Neural progenitor cell (in vitro differentiated cells): Measurements from ENCODE around the gene VPS33B. TPM values are rescaled to one million over a fixed set of nuclear protein-coding genes. Genes with fewer than 3 reads are reported as not detected.
A peak's percentile ranks its signal among the peaks of the same experiment; 100 is the strongest.

Experiments used
- DNase-seq: peaks from one replicate; pipeline ENCODE4 v3.0.0-alpha.2; 2016; ENCODE audit warnings: low spot score
- H2AFZ ChIP-seq: fragments of 200-600 bp; sonication (generic); replicated peaks from 2 replicates; pipeline ENCODE4 v1.6.1; 2016; ENCODE audit warnings: antibody characterized with exemption
- H3F3A ChIP-seq: fragments of 200-600 bp; sonication (generic); 2 replicates; pipeline ENCODE4 v1.6.1; 2016; ENCODE audit warnings: antibody characterized with exemption, low read depth
- H3K27ac ChIP-seq: fragments of 200-600 bp; sonication (generic); 2 replicates; pipeline ENCODE4 v1.5.1; 2016; ENCODE audit warnings: mild to moderate bottlenecking
- H3K27me3 ChIP-seq: fragments of 200-600 bp; sonication (generic); 2 replicates; pipeline ENCODE4 v1.6.1; 2016; ENCODE audit warnings: mild to moderate bottlenecking, moderate library complexity
- H3K36me3 ChIP-seq: fragments of 200-600 bp; sonication (generic); 2 replicates; pipeline ENCODE4 v1.5.1; 2016
- H3K4me1 ChIP-seq: fragments of 200-600 bp; sonication (generic); 2 replicates; pipeline ENCODE4 v1.6.1; 2016; ENCODE audit warnings: mixed run types
- H3K4me2 ChIP-seq: fragments of 200-600 bp; sonication (generic); 2 replicates; pipeline ENCODE4 v1.6.1; 2016
- H3K4me3 ChIP-seq: fragments of 200-600 bp; sonication (generic); 2 replicates; pipeline ENCODE4 v1.5.1; 2016
- H3K79me2 ChIP-seq: fragments of 200-600 bp; sonication (generic); 2 replicates; pipeline ENCODE4 v1.6.1; 2016; ENCODE audit warnings: low read depth
- H3K9ac ChIP-seq: fragments of 200-600 bp; sonication (generic); 2 replicates; pipeline ENCODE4 v1.6.1; 2016
- H3K9me3 ChIP-seq: fragments of 200-600 bp; sonication (generic); 2 replicates; pipeline ENCODE4 v1.5.1; 2016; ENCODE audit warnings: low read depth
- H4K20me1 ChIP-seq: fragments of 200-600 bp; sonication (generic); 2 replicates; pipeline ENCODE4 v1.6.1; 2016; ENCODE audit warnings: low read depth
- H3K27ac Mint-ChIP-seq: 3 replicates; pipeline ENCODE4 v1.8.0; 2021; ENCODE audit warnings: mixed read lengths
- H3K27me3 Mint-ChIP-seq: 2 replicates; pipeline ENCODE4 v1.8.0; 2022; ENCODE audit warnings: low read depth, mild to moderate bottlenecking, inconsistent platforms, moderate library complexity, mixed read lengths; ENCODE audit not compliant: insufficient read depth
- H3K36me3 Mint-ChIP-seq: 3 replicates; pipeline ENCODE4 v1.8.0; 2021; ENCODE audit warnings: mixed read lengths
- H3K4me1 Mint-ChIP-seq: 3 replicates; pipeline ENCODE4 v1.8.0; 2021; ENCODE audit warnings: mixed read lengths
- H3K4me3 Mint-ChIP-seq: 3 replicates; pipeline ENCODE4 v1.8.0; 2021; ENCODE audit warnings: mild to moderate bottlenecking, moderate library complexity, mixed read lengths
- H3K9me3 Mint-ChIP-seq: 3 replicates; pipeline ENCODE4 v1.8.0; 2020; ENCODE audit warnings: mixed read lengths
- EZH2 ChIP-seq: fragments of 200-600 bp; sonication (generic); IDR thresholded peaks from 2 replicates; pipeline ENCODE4 v1.6.1; 2017; ENCODE audit warnings: antibody characterized with exemption, mild to moderate bottlenecking, moderate library complexity
- EZH2phosphoT487 ChIP-seq: fragments of 200-600 bp; sonication (generic); IDR thresholded peaks from 2 replicates; pipeline ENCODE4 v1.6.1; 2017; ENCODE audit warnings: antibody characterized with exemption
- total RNA-seq: library from RNA; depleted of rRNA; stranded (reverse); fragments of >200 nt; gene quantifications from 2 replicates; pipeline ENCODE4 v1.2.3, GENCODE V29; 2015; ENCODE audit warnings: low replicate concordance
- TF ChIP-seq, protein P1 (sequence below): fragments of 200-600 bp; sonication (generic); IDR thresholded peaks from 2 replicates; pipeline ENCODE4 v1.5.1; 2017; ENCODE audit warnings: antibody characterized with exemption, mild to moderate bottlenecking

Gene VPS33B
- total RNA-seq, 1 donor from 2014 or later: 13.9 TPM

DNA sequence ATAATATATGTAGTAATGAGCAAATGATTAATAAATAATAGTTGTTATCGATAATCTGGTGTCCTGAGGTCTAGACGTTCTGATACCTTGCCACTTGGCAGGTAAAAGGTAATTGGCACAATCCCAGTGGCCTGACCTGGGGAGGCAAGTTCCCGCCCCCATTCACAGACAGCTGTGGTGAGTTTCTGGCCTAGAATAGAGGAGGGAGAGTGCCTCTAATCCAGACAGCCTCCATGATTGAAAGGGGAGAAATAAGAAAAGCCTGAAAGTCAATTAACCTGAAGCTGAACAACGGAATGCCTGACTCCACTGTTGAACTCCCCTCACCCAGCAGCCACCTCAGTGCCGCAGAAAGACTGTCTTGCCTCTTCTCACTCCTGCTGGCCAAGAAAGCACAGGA is 39.6 kb upstream of the VPS33B start:
- Histone ChIP-seq H2AFZ (peak overlapping the region; percentile 60), H3K4me1 (peaks cover 9% of the 10 kb centered on the region), H4K20me1 (no peaks in the 10 kb centered on the region), H3K27ac (no peak overlapping the region), H3K9me3 (no peaks in the 10 kb centered on the region), H3K4me3 (no peak overlapping the region), H3K4me2 (peak overlapping the region; percentile 62), H3F3A (peaks cover 6% of the 10 kb centered on the region), H3K79me2 (no peaks in the 10 kb centered on the region), H3K36me3 (no peaks in the 10 kb centered on the region), H3K9ac (no peak overlapping the region), H3K27me3 (peaks cover 26% of the 10 kb centered on the region)
- Mint-ChIP-seq H3K27ac (no peak overlapping the region), H3K9me3 (peaks cover 4% of the 10 kb centered on the region), H3K4me3 (no peak overlapping the region), H3K4me1 (no peaks in the 10 kb centered on the region), H3K36me3 (no peaks in the 10 kb centered on the region), H3K27me3 (peaks cover 7% of the 10 kb centered on the region)
- peak; percentile 54 for DNase-seq
- TF ChIP-seq EZH2phosphoT487: no peak
- TF ChIP-seq, protein P1, sequence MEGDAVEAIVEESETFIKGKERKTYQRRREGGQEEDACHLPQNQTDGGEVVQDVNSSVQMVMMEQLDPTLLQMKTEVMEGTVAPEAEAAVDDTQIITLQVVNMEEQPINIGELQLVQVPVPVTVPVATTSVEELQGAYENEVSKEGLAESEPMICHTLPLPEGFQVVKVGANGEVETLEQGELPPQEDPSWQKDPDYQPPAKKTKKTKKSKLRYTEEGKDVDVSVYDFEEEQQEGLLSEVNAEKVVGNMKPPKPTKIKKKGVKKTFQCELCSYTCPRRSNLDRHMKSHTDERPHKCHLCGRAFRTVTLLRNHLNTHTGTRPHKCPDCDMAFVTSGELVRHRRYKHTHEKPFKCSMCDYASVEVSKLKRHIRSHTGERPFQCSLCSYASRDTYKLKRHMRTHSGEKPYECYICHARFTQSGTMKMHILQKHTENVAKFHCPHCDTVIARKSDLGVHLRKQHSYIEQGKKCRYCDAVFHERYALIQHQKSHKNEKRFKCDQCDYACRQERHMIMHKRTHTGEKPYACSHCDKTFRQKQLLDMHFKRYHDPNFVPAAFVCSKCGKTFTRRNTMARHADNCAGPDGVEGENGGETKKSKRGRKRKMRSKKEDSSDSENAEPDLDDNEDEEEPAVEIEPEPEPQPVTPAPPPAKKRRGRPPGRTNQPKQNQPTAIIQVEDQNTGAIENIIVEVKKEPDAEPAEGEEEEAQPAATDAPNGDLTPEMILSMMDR: no peak
- TF ChIP-seq EZH2: no peak

DNA sequence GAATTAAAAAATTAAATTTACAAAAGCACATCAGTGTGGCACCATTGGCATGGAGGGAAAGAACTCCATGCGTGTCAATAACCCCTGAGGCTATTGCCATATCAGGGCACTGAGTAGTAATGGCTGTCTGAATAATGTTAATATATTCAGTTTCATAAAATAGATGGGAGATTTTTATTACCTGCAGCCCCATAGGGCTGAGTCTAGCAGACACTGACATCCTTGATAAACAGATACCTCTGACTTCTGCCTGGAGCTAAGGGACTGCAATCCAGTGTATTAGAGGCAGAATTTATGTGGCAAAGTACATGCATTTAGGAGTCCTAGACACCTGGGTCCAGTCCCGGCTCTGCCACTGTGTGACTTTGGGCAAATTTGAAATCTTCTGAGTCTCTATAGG is 38.8 kb upstream of the VPS33B start:
- H3K9me3 Mint-ChIP-seq: peaks cover 4% of the 10 kb centered on the region
- H2AFZ ChIP-seq: no peak overlapping the region
- no peak for TF ChIP-seq EZH2phosphoT487
- no peaks in the 10 kb centered on the region for H4K20me1 ChIP-seq
- H3K79me2 ChIP-seq: no peaks in the 10 kb centered on the region
- no peak overlapping the region for H3K4me3 ChIP-seq
- H3K36me3 ChIP-seq: no peaks in the 10 kb centered on the region
- H3F3A ChIP-seq: peaks cover 6% of the 10 kb centered on the region
- H3K9me3 ChIP-seq: no peaks in the 10 kb centered on the region
- no peaks in the 10 kb centered on the region for H3K36me3 Mint-ChIP-seq
- H3K27me3 Mint-ChIP-seq: peaks cover 7% of the 10 kb centered on the region
- peaks cover 9% of the 10 kb centered on the region for H3K4me1 ChIP-seq
- no peak overlapping the region for H3K27ac ChIP-seq
- no peak overlapping the region for H3K4me3 Mint-ChIP-seq
- no peak overlapping the region for H3K4me2 ChIP-seq
- DNase-seq: no peak
- no peaks in the 10 kb centered on the region for H3K4me1 Mint-ChIP-seq
- H3K9ac ChIP-seq: no peak overlapping the region
- peaks cover 34% of the 10 kb centered on the region for H3K27me3 ChIP-seq
- H3K27ac Mint-ChIP-seq: no peak overlapping the region

GRCh38 chr15:91055548-91056331 is 33.3 kb upstream of the VPS33B start:
- peak overlapping the region; percentile 44 for H3K4me2 ChIP-seq
- no peaks in the 10 kb centered on the region for H3K36me3 Mint-ChIP-seq
- H3F3A ChIP-seq: no peaks in the 10 kb centered on the region
- no peaks in the 10 kb centered on the region for H3K4me1 ChIP-seq
- no peaks in the 10 kb centered on the region for H4K20me1 ChIP-seq
- peaks cover 20% of the 10 kb centered on the region for H3K27me3 Mint-ChIP-seq
- H3K36me3 ChIP-seq: no peaks in the 10 kb centered on the region
- H3K4me1 Mint-ChIP-seq: no peaks in the 10 kb centered on the region
- no peaks in the 10 kb centered on the region for H3K9me3 ChIP-seq
- no peak overlapping the region for H3K9ac ChIP-seq
- H3K79me2 ChIP-seq: no peaks in the 10 kb centered on the region
- H3K4me3 ChIP-seq: no peak overlapping the region
- H3K4me3 Mint-ChIP-seq: no peak overlapping the region
- peak; percentile 88 for DNase-seq
- H3K27ac ChIP-seq: no peak overlapping the region
- peaks cover 70% of the 10 kb centered on the region for H3K27me3 ChIP-seq
- H2AFZ ChIP-seq: peak overlapping the region; percentile 64
- H3K27ac Mint-ChIP-seq: no peak overlapping the region
- H3K9me3 Mint-ChIP-seq: no peaks in the 10 kb centered on the region
- TF ChIP-seq EZH2phosphoT487: no peak
- TF ChIP-seq EZH2: no peak
- TF ChIP-seq, protein P1: peak; percentile 90

- Mint-ChIP-seq H3K9me3 (no peaks in the 10 kb centered on the region), H3K36me3 (no peaks in the 10 kb centered on the region), H3K4me3 (no peak overlapping the region), H3K27me3 (peaks cover 18% of the 10 kb centered on the region), H3K4me1 (no peaks in the 10 kb centered on the region), H3K27ac (no peak overlapping the region)
- H3K4me2 ChIP-seq: no peak overlapping the region
- no peak for DNase-seq
- no peaks in the 10 kb centered on the region for H3K4me1 ChIP-seq
- H3K36me3 ChIP-seq: no peaks in the 10 kb centered on the region
- H3K9me3 ChIP-seq: no peaks in the 10 kb centered on the region
- no peaks in the 10 kb centered on the region for H3F3A ChIP-seq
- H3K9ac ChIP-seq: no peak overlapping the region
- no peak overlapping the region for H2AFZ ChIP-seq
- no peaks in the 10 kb centered on the region for H4K20me1 ChIP-seq
- H3K4me3 ChIP-seq: no peak overlapping the region
- no peak for TF ChIP-seq EZH2phosphoT487
- no peak for TF ChIP-seq EZH2
- TF ChIP-seq, protein P1: no peak
- H3K27ac ChIP-seq: no peak overlapping the region
- H3K79me2 ChIP-seq: no peaks in the 10 kb centered on the region
- H3K27me3 ChIP-seq: peaks cover 70% of the 10 kb centered on the region
These were observed 32.4 kb upstream of the VPS33B start for GRCh38 chr15:91054816-91055215.
